AG08396 (cell line): ENCODE data around the gene KCNK3.
"Not testable (repeated sequence)": the region's sequence is repeated elsewhere in the genome, so short reads cannot be mapped to it uniquely, and the experiment has no call there.

Source experiments
- DNase-seq: peaks from one replicate; pipeline ENCODE4 v3.0.0; 2012; ENCODE audit warnings: low spot score, mixed read lengths

Gene KCNK3

DNA sequence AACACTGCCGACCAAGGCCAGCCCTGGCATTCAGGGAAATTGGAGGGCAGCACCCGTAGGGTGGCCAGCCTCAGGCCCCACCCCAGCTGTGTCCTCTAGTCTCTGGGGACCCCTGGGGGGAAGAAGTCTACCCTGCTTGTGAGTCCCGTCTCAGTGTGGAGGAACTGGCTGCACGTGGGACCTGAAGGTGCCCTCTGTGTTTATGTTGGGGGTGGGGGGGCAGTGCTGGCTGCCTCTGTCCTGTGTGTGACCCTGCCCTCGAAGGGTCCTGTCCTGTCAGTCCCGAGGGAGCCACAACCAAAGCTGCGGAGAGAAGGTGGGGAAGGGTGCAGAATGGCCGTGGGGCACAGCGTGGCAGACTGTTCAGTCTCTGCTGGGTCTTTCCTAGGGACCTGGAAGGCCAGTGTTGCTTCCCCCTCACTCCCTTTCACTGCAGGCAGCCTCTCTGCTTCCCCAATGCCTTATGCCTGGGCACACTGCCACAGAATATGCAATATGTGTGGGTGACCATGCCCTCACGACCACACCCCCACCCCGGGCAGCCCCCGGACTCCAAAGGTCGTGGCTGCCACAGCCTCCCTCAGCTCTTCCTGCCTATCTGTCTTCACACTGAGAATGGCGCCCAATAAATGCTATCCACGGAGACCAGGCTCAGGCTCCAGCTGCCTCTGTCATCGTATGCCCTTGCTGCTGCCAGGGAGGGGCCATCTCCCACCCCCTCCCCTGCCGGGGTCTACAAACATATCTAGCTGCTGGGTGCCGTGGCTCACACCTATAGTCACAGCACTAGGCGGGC is 38.2 kb downstream of the KCNK3 start:
- DNase-seq, result no peak

DNA sequence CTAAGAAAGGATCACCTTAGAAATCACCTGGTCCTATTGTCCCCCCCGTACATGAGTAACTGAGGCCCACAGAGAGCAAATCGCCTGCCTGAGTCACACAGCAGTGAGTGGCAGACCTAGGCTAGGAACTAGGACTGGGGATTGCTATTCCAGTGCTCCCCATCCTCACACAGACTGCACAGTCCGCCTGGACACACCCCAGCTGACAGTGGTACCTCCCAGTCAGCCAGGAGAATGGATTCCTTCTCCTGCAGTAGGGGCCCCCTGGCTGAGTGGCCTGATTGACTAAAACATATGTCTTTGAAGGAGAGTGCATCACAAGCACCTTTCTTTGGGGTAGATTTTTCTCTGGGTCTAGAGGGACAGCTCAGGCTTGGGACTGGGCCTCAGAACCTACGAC is 39.2 kb downstream of the KCNK3 start:
- DNase-seq, result no peak

DNA sequence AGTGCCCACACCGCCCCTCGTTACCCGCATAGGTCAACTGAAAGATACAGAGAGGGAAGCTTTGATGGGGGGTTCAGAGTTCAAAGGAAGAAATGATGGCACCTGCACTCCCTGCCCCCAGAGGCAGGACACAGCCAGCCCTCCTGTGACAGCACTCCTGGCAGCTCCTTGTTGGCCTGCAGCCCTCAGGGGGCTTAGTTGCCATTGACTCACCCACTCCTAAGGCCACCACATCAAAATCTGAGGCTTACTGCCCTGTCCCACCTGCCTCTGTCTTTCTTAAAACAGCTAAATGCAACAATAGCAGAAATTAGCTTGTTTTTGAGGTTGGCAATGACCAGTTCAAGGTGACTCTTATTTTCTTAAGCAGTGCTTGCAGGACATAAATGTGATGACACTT is 39.9 kb downstream of the KCNK3 start:
- DNase-seq, result no peak

DNA sequence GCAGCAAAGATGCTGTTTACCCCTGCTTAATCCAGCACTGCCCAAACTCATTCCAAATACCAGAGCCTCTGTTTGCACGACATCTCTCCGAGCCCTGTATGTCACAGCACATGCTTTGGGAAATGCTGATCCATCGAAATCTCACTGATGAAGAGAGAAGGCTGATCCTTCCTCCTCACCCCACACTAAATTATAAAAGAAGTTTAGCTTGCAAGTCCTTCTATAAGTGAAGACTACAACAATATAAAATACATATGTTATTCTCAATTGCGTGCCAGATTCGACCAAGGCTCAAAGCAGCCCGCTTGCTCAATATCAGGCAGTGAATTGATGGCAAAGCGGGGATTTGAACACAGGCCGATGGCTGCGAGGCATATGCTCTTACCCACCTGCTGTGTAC is 40.9 kb downstream of the KCNK3 start:
- no peak for DNase-seq

DNA sequence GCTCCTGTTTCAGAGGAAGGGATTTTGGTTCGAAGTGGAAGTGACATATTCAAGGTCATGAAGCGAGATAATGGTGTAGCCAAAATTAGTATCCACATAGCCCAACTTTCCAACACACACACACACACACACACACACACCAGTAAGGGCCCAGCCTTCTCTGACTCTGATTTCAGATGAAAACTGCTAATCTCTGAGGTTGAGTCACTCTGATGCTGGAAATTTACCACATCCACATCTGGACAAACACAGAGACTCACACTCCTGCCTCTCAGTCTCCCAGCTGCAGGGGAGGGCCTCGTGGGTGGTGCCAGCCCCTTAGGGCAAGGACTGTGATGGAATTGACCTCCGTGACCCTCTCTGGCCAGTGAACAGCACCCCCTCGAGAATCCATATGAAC is 42.6 kb downstream of the KCNK3 start:
- peak; percentile 84 for DNase-seq

DNA sequence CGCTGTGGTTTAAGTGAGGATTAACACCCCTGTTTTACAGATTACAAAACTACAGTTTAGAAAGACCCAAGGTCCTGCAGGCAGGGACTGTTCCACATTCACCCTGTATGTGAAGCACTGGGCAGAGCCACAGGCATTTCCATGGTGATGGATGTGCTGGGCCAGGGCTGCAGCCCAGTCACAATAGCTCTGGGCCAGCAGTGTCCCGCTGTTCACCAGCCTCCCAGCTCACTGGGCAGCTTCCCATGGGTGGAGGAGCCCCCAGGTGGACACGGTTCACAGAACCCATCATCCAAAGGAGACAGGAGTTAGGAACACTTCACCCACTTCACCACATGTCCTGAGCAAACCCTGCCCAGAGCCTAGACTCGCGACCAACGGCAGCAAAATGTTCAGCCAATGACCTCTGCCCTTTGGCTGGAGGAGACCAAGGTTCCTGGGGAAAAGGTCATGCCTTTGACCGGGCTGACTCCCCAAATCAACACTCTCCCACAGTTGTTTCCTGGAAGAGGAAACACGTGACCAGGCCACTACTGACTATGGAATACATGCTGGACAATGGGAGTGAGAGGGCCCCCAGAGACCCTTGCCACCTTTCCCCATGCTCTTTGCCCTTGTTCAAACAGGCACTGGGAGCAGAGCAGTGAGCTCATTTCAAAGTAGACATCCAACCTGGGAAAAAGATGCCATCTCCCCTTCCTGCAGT is 43.5 kb downstream of the KCNK3 start:
- DNase-seq, result no peak

DNA sequence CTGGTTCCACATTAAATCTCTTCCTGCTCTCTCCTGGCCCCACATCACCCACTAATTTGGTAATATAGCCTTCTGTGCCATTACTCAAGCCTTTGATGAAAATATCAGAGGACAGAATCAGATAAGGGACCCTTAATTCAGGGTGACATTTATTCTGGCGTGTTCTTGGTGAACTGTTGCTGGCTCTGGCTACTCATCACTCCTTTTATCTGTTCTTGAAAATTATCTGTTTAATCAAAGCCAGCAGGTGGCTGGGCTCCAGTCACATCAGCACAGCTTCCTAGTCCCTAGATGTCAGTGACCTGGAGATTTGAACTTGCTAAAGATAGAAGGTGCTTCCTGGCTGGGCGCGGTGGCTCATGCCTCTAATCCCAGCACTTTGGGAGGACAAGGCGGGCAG is 44.7 kb downstream of the KCNK3 start:
- no peak for DNase-seq

DNA sequence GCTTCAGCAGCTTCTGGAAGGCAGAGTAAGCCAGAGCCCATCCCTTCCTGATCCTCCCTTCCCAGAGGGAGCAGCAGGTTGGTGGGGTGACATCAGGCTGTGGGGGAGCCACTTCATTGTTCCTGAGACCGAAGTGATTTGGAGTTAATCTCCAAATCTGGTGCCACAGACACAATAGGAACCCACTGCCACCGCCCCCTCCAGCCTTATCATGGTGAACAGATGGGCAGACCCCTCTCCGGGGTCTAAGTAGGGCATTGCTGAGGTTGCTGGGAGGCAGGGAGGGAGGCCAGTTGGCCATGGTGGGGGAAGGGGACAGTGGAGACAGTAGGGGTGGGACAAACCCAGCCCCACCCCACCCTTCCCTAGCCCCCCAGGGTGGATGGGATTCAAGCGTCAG is 46.0 kb downstream of the KCNK3 start:
- no peak for DNase-seq

DNA sequence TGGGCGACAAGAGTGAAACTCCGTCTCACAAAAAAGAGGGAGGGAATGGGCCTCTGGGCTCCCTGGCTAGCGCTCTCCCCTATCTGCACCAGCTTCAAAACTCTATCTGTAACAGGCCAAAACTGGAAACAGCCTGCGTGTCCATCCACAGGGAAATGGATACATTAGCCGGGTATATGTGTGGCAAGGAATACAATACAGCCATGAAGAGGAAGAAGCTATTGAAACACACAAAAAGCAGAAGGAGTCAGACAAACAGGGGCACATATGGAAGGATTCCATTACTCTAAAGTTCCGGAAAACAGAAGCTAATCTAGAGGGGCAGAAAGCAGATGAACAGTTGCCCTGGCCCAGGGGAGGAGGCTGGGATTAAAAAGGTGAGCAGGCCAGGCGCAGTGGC is 47.0 kb downstream of the KCNK3 start:
- no peak for DNase-seq

DNA sequence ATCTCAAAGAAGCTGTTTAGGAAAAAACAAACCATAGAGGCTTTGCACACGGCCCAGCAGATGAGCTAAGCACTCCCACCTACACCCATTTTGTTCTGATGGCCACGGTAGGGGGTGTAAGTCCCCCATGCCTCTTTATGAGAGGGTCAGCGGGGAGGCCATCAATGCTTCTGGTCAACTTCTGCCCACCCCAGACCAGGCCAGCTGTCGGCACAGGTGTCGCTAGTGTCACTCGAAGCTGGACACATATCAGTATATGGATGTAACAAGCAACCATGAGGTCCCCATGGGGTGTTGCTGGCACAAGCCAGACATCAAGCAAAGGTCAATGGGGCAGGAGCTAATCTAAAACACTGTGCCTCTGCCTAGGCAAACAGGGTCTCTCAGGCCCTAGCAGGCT is 47.8 kb downstream of the KCNK3 start:
- no peak for DNase-seq

DNA sequence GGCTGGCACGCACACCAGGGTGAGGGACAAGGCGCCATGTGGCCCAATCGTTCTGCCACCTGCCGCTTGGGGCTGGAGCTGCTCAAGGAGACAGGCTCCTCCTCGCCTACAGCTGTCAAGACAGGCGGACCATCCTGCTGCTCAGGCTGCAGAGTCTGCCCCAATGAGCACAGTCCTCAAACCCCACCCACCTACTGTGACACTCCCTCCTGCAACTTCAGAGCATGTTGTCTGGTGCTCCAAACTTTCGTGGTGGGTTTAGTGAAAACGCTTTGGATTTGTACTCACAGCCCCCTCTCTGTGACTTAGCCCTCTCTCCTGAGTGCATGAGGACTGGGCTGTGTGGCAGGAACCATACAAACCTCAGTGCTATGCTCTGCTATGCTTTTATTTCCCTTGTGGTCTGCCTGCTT is 48.4 kb downstream of the KCNK3 start:
- DNase-seq, result no peak

DNA sequence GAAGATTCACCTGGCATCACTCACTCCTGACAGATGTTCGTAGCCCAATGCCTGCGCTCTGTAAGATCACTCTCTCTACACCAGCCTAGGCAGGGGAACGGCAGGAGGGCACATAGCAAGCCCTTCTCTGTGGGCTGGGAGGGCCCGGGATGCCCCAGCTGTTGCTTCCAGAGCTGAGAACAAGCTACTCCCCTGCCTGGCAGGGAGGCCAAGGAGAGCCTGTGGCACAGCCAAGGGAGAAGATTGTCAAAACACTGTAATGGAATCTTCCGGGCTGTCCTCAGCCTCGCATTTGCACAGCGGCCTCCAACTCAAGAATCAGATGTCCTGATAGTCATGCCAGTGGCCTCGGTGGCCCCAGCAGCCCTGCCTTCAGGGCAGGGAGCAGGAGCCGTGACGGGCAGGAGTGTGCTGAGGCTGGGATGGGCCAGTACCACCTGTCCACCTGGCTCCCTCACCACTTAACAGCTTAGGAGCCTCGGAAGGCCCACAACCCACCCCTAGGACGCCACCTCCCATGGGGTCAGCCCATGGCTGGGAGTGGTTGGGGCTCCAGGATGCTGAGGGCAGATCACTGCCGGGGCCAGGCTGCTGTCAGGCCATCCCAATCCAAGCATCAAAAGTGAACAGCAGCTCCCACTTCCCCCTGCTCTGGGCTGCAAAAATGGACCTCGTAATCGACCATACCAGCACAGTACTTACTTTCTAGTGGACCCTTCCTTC is 49.7 kb downstream of the KCNK3 start:
- DNase-seq, result no peak

DNA sequence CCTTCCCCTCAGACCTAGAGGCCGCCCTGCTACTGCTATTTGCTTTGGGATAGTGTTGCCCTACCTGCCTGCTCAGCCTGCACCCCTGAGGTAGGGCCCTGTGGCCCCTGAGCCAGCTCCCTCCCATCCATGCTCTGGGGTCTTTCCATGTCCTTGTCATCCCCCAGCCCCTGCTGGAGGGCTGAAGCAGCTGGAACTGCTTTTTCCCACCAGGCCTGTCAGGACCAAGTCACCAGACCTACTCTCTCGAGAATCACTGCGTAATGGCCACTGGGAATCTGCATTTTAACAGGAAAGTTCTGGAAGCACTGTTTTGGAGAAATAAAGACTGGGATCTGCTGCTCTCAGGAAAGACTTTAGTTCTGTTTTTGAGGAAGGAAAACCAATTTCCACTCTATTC is 51.3 kb downstream of the KCNK3 start:
- no peak for DNase-seq

DNA sequence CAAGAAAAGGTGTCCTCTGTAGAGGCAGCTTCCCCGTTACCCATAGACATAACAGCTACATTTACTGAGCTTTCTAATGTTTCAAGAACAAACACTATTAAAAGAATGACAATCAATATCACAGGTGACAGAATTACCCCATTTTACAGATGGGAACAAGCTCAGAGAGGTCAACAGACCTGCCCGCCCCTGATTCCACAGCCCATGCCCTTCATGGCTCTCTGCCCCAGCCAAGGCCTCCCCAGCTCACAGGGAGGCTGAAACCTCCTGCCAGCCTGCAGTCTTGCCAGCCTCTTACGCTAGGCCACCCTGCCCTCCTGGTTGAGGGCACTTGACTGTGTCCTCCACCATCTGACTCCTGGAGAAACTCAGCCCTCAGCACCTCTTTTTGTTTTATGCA is 52.4 kb downstream of the KCNK3 start:
- no peak for DNase-seq

DNA sequence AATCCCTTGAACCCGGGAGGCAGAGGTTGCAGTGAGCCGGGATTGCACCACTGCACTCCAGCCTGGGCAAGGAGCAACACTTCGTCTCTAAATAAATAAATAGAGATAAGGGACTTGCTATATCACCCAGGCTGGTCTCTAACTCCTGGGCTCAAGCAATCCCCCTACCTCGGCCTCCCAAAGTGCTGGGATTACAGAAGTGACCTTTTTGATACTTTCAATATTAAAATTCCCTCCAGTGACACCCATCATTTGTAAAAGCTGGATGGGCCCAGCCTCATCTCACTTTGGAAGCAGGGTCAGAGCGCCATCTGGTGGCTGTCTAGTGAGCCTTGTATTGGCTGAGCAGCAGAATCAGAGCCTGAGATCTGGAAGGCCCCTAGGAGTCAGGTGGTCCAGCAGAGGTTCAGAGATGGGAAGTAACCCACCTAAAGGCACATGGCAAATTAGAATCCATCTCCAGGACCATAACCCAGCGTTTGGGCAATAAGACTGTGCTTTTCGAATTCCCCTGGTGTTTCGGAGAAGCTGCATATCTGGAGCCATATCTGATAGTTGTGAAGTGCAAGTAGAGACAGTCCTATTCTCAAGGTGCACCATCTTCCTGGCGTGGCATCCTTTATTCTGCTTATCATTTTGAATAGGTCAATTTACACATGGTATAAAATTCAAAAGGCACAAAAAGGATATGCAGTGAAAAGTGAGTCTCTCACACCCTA is 53.2 kb downstream of the KCNK3 start:
- peak; percentile 75 for DNase-seq

DNA sequence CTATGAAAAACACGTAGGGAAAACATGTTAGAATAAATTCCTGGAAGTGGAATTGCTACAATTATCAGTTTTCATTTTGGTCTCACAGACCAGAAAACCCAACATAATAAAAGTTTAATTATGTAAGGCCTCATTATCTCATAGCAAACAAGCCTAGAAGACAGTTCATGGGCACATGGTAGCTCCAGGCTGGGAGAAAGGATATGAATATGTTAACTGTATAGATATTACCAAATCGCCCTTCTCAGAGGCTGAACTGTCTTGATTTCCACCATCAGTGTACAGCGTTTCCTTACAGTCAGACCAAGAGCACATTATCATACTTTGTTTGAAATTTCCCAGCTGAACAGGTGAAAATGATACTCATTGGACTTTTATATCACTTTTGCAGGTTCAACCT is 54.4 kb downstream of the KCNK3 start:
- no peak for DNase-seq

DNA sequence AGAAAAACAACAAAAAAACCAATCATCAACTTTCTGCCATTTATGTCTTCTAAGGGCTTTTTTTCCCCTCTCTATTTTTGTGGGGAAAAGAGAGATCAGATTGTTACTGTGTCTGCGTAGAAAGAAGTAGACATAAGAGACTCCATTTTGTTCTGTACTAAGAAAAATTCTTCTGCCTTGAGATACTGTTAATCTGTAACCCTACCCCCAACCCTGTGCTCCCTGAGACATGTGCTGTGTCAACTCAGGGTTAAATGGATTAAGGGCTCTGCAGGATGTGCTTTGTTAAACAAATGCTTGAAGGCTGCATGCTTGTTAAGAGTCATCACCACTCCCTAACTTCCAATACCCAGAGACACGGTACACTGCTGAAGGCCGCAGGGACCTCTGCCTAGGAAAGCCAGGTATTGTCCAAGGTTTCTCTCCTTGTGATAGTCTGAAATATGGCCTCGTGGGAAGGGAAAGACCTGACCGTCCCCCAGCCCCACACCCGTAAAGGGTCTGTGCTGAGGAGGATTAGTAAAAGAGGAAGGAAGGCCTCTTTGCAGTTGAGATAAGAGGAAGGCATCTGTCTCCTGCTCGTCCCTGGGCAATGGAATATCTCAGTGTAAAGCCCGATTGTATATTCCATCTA is 57.4 kb downstream of the KCNK3 start:
- not testable (repeated sequence) for DNase-seq

DNA sequence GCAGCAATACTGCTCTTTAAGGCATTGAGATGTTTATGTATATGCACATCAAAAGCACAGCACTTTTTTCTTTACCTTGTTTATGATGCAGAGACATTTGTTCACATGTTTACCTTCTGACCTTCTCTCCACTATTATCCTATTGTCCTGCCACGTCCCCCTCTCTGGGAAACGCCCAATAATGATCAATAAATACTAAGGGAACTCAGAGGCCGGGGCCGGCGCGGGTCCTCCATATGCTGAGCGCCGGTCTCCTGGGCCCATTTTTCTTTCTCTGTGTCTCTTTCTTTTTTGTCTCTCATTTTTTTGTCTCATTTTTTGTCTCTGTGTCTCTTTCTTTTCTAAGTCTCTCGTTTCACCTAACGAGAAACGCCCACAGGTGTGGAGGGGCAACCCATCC is 57.9 kb downstream of the KCNK3 start:
- DNase-seq, result not testable (repeated sequence)

DNA sequence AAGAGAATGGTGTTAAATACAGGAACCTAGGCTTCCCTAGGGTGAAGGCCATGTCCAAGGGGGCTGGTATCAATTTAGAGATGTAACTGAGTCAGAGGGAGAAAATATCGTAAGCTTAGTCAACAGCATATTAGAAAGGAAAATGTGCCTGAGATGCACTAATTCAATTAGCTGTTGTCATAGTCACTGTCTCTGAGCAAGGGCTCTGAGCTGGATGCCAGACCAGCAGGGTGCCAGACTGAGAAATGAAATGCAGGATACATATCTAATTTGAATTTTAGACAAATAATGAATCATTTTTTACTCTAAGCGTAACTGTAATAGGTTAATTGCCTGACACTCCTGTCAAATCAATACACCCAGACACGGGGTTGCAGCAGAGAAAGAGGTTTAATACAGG is 60.1 kb downstream of the KCNK3 start:
- no peak for DNase-seq

DNA sequence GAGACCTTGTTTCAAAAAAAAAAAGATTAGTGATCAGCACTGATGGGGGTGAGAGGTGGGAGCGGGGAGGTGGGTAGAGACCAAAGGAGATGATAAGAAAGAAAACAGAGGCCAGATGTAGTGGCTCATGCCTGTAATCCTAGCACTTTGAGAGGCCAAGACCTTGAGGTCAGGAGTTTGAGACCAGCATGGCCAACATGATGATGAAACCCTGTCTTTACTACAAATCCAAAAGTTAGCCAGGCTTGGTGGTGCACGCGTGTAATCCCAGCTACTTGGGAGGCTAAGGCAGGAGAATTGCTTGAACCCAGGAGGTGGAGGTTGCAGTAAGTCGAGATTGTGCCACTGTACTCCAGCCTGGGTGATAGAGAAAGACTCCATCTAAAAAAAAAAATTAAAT is 62.0 kb downstream of the KCNK3 start:
- no peak for DNase-seq

DNA sequence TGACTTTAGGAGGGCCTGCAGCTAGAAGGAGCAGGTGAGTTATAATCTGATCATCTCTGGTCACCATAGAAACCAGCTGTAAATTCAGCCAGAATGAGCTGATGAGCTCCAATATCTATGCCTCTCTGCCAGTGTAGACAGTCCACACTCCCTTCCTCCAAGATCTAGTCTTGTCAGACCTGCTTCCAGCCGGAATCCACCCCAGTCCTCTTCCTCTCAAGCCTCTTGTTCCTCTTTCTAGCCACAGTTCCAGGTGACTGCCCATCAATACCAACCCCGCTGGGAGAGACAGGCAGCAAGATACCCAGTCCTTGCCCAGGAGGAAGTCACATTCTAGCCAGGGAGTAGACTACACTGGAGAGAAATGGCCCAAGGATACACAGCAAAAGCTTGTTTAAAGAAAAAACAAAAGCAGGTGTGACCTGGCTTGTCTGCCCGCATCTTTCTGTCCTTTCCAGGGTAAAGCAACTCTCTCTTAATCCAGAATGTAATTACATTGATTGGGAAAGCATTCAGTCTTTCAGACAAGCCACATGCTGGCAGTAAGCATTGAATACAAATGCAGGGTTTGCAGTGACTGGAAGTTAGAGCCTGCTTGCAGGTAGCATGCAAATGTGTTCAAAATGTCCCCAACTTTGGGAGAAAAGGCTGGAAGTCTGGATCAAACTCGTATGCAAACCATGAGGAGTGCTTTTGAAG is 62.6 kb downstream of the KCNK3 start:
- no peak for DNase-seq
